ENCODE measurements around the gene CIZ1.
A peak's percentile ranks its signal among the peaks of the same experiment; 100 is the strongest.

The CIZ1 gene

GRCh38 chr9:128215491-128216409, 24.4 kb upstream of the CIZ1 start:
- TF ChIP-seq FOXP2 (optimal IDR thresholded peaks at IDR 0.05; ENCODE audit: borderline replicate concordance, extremely low read depth, extremely low read length, insufficient read depth) (peak; percentile 20), TAF1 (IDR thresholded peaks at IDR 0.05; ENCODE audit: borderline replicate concordance, insufficient read depth, low read length) (no peak), SIN3A (IDR thresholded peaks at IDR 0.05; ENCODE audit: borderline replicate concordance, insufficient read depth, low read length) (no peak), POLR2AphosphoS5 (IDR thresholded peaks at IDR 0.05; ENCODE audit: low read depth, low read length) (no peak)
- TF ChIP-seq, protein P1, sequence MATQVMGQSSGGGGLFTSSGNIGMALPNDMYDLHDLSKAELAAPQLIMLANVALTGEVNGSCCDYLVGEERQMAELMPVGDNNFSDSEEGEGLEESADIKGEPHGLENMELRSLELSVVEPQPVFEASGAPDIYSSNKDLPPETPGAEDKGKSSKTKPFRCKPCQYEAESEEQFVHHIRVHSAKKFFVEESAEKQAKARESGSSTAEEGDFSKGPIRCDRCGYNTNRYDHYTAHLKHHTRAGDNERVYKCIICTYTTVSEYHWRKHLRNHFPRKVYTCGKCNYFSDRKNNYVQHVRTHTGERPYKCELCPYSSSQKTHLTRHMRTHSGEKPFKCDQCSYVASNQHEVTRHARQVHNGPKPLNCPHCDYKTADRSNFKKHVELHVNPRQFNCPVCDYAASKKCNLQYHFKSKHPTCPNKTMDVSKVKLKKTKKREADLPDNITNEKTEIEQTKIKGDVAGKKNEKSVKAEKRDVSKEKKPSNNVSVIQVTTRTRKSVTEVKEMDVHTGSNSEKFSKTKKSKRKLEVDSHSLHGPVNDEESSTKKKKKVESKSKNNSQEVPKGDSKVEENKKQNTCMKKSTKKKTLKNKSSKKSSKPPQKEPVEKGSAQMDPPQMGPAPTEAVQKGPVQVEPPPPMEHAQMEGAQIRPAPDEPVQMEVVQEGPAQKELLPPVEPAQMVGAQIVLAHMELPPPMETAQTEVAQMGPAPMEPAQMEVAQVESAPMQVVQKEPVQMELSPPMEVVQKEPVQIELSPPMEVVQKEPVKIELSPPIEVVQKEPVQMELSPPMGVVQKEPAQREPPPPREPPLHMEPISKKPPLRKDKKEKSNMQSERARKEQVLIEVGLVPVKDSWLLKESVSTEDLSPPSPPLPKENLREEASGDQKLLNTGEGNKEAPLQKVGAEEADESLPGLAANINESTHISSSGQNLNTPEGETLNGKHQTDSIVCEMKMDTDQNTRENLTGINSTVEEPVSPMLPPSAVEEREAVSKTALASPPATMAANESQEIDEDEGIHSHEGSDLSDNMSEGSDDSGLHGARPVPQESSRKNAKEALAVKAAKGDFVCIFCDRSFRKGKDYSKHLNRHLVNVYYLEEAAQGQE (IDR thresholded peaks at IDR 0.05; ENCODE audit: insufficient read depth in 1 of 2, low read depth in 2 of 2, low read length in 2 of 2), result no peak

- TF ChIP-seq TAF1 (IDR thresholded peaks at IDR 0.05; ENCODE audit: borderline replicate concordance, insufficient read depth, low read length), result no peak
Measured at GRCh38 chr9:128214571-128215490, 23.5 kb upstream of the CIZ1 start.

DNA sequence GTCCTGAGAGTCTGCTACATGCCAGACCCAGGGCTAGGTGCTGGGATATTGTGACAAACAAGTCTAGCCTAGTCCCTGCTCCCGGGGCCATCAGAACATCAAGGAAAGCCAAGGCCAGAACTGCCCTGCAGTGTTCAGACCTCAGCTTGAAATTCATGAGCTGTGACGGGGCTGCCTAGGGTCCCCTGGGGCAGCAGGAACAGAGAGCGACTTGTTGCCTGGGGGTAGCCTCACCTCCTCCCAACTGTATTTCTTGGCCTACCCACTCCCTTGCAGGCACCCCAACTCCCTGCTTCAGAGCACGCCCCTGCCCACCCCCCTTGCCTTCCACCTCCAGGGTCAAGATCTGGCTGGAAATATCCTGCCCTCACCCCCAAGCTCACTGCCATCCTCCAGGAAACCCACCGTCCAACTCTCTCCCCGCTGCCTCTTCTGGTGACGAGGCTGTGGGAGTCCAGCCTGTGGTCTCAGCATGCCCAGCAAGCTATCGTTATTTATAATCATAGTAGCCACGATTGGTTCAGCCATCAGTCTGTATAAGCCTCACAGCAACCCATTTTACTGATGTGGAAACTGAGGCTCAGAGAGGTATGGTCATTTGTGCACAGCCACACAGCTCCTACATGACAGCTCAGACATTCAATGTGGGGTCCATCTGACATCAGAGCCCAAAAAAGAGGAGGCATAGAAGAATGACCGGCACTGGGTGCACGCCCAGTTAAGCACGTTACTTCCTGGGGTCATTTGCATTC, 22.6 kb upstream of the CIZ1 start:
- no peak for TF ChIP-seq SIN3A (IDR thresholded peaks at IDR 0.05; ENCODE audit: borderline replicate concordance, insufficient read depth, low read length)
- TF ChIP-seq, protein P1 (IDR thresholded peaks at IDR 0.05; ENCODE audit: insufficient read depth in 1 of 2, low read depth in 2 of 2, low read length in 2 of 2), result no peak
- no peak for TF ChIP-seq TAF1 (IDR thresholded peaks at IDR 0.05; ENCODE audit: borderline replicate concordance, insufficient read depth, low read length)

DNA sequence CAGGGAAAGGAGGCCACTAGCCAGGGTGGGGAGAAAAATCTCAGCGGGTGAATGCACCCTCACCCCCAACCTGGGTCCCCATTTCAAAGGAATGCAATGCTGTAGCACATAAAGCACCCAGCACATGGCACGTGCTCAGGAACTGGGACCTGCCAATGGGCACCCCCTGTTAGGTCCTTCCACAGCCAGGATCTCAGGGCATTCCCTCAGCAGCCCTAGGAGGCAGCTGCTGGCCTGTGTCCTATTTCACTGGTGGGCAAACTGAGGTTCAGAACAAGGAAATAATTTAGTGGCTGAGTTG, 20.6 kb upstream of the CIZ1 start:
- TF ChIP-seq FOXP2 (optimal IDR thresholded peaks at IDR 0.05; ENCODE audit: borderline replicate concordance, extremely low read depth, extremely low read length, insufficient read depth) (no peak), TAF1 (IDR thresholded peaks at IDR 0.05; ENCODE audit: borderline replicate concordance, insufficient read depth, low read length) (no peak), POLR2AphosphoS5 (IDR thresholded peaks at IDR 0.05; ENCODE audit: low read depth, low read length) (no peak), SIN3A (IDR thresholded peaks at IDR 0.05; ENCODE audit: borderline replicate concordance, insufficient read depth, low read length) (no peak)
- TF ChIP-seq, protein P1 (IDR thresholded peaks at IDR 0.05; ENCODE audit: insufficient read depth in 1 of 2, low read depth in 2 of 2, low read length in 2 of 2), result no peak

GRCh38 chr9:128211186-128211980, 20.0 kb upstream of the CIZ1 start:
- TF ChIP-seq, protein P1 (IDR thresholded peaks at IDR 0.05; ENCODE audit: insufficient read depth in 1 of 2, low read depth in 2 of 2, low read length in 2 of 2), result no peak
- TF ChIP-seq SIN3A (IDR thresholded peaks at IDR 0.05; ENCODE audit: borderline replicate concordance, insufficient read depth, low read length) (no peak), FOXP2 (optimal IDR thresholded peaks at IDR 0.05; ENCODE audit: borderline replicate concordance, extremely low read depth, extremely low read length, insufficient read depth) (no peak), POLR2AphosphoS5 (IDR thresholded peaks at IDR 0.05; ENCODE audit: low read depth, low read length) (no peak), TAF1 (IDR thresholded peaks at IDR 0.05; ENCODE audit: borderline replicate concordance, insufficient read depth, low read length) (no peak)

All from PFSK-1 (cell line).